GM20000 (cell line): ENCODE results near the gene NAA30.

Experiments
- DNase-seq: peaks from one replicate; pipeline ENCODE4 v3.0.0; 2012; ENCODE audit warnings: low spot score
- TF ChIP-seq, protein P1 (sequence below): IDR thresholded peaks from 2 replicates; pipeline ENCODE4 v1.5.1; 2012; ENCODE audit warnings: mild to moderate bottlenecking, control low read depth; ENCODE audit errors: extremely low read depth, missing control alignments

NAA30 gene

DNA sequence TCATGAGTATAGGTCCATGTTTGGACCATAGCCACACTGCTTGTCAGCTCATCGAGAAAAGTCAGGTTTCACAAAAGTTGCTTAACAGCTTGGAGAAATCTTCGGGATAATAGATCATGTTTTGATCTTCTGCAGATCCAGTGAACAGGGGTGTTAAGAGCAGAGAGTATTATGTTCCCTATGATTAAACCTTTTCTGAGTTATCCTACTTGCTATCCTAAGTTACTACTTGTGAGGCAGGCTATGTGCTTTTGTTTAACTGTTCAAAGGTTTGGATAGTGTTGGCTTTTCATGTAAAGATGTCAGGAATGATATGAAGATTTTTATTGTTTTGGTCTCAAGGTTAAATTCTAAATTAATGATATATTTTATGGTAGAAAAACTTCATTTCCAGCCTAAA, 11.1 kb downstream of the NAA30 start:
- no peak for DNase-seq
- TF ChIP-seq, protein P1, sequence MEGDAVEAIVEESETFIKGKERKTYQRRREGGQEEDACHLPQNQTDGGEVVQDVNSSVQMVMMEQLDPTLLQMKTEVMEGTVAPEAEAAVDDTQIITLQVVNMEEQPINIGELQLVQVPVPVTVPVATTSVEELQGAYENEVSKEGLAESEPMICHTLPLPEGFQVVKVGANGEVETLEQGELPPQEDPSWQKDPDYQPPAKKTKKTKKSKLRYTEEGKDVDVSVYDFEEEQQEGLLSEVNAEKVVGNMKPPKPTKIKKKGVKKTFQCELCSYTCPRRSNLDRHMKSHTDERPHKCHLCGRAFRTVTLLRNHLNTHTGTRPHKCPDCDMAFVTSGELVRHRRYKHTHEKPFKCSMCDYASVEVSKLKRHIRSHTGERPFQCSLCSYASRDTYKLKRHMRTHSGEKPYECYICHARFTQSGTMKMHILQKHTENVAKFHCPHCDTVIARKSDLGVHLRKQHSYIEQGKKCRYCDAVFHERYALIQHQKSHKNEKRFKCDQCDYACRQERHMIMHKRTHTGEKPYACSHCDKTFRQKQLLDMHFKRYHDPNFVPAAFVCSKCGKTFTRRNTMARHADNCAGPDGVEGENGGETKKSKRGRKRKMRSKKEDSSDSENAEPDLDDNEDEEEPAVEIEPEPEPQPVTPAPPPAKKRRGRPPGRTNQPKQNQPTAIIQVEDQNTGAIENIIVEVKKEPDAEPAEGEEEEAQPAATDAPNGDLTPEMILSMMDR, result no peak

DNA sequence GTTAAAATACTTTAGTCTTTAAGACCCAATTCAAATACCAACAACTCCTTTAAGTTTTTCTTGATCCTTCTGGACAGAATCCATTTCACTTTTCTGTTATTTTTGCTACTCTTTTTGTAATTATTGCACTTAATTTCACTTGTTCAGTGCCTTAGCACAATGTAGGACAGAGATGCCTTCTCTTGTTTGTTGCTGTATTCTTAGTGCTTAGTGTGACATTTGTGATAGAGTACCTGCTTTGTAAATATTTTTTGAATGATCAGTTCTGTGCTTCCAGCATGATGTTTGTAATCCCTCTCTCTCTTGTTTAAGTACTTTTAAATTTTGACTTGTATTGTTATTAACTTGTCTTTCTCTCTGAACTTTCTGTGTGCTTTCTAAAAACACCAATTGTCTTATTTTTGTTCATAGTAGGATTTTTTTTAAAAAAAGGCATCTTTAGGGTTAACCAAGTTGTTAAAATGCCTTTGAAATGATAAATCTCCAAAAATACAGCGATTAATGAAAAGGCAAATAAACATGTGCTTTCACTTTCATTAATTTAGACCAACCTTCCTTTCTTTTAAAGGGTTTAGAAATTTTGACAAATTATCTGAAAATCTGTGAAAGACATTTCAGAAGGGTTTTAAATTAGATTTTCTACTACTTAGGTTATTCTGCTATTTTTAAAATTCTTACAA, 11.9 kb downstream of the NAA30 start:
- no peak for DNase-seq
- TF ChIP-seq, protein P1, result no peak

DNA sequence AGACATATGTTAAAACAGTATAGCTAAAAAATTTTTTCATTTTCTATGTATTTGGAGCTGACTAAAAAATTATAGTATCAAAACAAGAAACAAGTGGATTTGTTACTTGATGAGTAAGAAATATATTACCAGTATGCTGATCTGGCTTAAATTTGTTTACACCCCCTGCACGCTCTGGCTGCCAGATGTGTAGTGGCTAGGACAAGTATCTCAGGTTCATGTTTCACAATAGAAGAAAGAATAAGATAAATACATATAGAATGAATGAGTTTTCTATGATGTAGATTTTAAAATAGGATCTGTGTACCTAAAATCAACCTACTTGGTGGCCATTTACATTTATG, 13.1 kb downstream of the NAA30 start:
- TF ChIP-seq, protein P1, result no peak
- no peak for DNase-seq

DNA sequence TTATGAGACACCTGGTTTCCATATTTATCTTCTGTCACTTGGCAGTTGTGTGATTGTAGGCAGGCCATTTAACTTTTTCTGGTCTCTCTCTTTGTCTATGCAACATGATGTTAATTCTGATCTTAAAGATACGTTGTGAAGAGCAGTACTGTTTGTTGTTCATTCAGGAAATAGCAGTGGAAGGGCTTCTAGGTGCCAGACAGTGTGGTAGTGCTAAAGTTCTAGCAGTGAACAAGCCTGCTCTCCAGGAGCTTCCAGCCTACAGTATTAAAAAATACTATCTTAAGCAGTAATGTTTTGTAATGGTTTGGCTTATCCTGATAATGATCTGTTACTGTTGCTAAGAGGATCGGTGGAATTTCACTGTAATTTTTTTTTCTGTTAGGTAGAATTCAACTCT, 15.2 kb downstream of the NAA30 start:
- TF ChIP-seq, protein P1, result no peak
- DNase-seq, result no peak

DNA sequence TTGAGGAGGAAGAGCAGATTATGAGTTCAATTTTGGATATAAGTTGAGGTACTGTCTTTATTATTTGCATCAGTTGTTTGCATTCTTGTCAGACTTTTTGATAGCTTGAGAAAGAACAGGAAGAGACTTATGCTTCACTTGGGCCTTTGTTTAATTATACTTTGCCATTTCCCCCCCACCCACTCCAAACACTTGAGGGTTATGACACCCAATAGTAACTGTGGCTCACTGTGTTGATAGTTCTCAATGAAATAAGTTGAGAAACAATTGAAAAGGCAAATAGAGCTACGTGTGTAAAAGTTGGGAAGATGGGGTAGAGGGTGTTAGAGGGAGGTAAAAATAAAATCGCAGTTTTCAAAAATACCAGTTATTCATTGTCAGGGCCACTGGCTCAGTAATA, 17.7 kb downstream of the NAA30 start:
- no peak for DNase-seq
- TF ChIP-seq, protein P1, result no peak

DNA sequence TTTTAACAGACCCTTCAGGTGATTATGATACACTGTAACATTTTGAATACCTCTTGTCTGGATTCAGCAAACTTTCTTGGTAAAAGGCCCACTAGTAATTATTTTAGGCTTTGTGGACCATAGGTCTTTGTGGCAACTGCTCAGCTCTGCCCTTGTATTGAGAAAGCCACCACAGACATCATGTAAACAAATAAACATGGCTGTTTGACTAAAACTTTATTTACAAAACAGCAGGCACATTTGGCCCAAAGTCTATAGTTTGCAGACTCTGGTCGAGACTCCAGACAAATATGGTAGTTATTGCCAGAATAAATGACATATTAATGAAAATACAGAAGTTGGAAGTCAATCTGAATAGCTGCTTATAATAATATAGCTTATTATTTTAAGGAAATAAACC, 18.2 kb downstream of the NAA30 start:
- TF ChIP-seq, protein P1, result no peak
- no peak for DNase-seq

DNA sequence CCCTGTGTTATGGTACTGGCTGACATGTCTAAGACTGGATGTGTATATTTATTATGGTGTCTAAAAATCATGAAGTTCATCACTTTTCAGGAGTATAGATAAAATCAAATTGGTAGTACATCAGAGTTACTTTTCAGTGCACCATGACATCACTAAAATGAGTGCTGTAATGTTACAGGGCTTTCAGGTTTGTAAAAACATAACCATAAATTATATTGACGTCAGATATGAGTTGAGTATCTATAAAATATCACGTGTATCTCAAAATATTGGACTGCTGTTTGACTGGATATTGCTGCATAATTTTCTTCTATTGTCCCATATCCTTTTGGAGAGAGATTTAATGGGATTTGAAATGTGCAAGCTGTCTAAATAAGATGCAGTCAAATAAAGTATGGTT, 22.0 kb downstream of the NAA30 start:
- no peak for DNase-seq
- TF ChIP-seq, protein P1, result no peak
